GM12873 (cell line): ENCODE results near the gene FAM149B1.

ENCODE experiments used
- TF ChIP-seq, protein P1 (sequence below): IDR thresholded peaks from 2 replicates; pipeline ENCODE4 v1.5.1; 2012; ENCODE audit warnings: low read depth, mild to moderate bottlenecking, moderate library complexity, low read length, control low read depth; ENCODE audit not compliant: insufficient read depth; ENCODE audit errors: missing control alignments

Gene FAM149B1

DNA sequence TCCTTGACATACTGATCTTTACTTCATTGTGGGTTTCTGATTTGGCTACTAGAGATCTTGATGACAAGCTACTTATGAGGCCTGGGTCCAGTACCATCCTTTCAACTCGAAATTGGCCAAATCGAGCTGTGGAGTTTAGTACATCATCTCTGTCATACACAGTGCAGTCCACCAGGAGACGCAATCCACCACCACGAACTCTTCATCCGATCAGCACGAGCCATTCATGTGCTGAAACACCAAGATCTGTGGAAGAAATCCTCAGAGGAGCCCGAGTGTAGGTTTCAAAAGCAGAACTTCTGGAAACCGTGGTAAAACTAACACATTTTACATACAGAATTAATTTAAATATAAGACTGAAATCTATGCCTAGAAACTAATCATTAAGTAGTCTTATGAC lies 65.0 kb downstream of the FAM149B1 start:
- TF ChIP-seq, protein P1, sequence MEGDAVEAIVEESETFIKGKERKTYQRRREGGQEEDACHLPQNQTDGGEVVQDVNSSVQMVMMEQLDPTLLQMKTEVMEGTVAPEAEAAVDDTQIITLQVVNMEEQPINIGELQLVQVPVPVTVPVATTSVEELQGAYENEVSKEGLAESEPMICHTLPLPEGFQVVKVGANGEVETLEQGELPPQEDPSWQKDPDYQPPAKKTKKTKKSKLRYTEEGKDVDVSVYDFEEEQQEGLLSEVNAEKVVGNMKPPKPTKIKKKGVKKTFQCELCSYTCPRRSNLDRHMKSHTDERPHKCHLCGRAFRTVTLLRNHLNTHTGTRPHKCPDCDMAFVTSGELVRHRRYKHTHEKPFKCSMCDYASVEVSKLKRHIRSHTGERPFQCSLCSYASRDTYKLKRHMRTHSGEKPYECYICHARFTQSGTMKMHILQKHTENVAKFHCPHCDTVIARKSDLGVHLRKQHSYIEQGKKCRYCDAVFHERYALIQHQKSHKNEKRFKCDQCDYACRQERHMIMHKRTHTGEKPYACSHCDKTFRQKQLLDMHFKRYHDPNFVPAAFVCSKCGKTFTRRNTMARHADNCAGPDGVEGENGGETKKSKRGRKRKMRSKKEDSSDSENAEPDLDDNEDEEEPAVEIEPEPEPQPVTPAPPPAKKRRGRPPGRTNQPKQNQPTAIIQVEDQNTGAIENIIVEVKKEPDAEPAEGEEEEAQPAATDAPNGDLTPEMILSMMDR: peak; percentile 24

GRCh38 chr10:73233883-73234282 lies 66.0 kb downstream of the FAM149B1 start:
- TF ChIP-seq, protein P1: no peak

- TF ChIP-seq, protein P1: no peak
Observed at GRCh38 chr10:73234695-73235094, 66.8 kb downstream of the FAM149B1 start.

GRCh38 chr10:73238990-73239566 lies 71.2 kb downstream of the FAM149B1 start:
- TF ChIP-seq, protein P1: no peak

DNA sequence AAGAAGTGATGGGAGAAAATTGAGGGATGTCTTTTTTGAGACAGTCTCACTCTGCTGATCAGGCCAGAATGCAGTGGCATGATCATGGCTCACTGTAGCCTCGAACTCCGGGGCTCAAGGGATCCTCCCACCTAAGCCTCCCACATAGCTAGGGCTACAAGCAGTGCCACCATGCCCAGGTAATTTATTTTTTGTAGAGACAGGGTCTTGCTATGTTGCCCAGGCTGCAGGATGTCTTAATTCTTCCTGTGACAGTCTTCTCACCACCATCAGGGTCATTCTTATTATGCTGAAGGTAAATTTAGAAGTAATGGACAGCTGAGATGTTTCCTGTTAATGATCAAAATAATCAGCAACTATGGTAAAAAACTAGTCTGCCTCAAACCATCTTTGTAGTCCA lies 72.0 kb downstream of the FAM149B1 start:
- TF ChIP-seq, protein P1: no peak

DNA sequence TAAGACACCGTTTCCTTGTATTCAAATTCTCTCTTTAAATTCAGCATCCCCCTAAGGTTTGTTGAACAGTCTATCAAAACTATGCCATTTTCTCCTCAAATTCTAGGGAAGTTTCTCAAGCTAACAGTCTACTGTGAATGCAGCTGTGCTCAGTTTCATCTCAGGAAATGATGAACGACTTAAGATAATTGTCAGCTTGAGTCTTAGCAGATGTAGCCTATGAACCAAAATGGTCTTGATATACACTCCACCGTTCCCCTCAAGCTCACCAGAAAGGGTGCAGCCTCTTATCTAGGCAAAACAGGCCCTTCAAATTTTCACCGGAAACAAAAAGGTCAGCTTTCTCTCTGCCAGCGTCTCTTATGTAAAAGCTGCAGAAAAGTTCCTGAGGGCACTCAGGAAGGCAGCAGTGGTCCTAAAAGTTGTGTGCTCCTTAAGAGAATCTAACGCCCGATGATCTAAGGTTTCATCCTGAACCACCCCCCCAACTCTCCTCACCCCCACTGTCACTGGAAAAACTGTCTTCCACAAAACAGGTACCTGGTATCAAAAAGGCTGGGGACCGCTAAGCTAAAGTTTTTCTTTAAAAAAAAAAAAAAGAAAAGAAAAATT lies 77.1 kb downstream of the FAM149B1 start:
- TF ChIP-seq, protein P1: no peak

DNA sequence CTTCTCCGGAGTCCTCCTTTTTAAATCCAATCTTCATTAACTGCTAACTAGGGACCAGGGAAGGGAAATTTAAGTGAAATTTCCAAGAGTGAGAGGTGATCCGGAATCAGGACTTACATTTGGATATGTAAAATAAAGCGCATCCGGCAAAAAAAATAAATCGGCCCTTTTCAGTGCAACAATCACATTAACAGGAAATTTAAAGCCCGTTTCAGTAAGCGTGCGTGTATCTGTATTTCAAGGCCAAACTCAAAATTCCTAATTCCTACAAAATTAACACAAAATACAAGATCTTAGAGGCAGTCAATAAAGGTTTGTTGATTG lies 78.4 kb downstream of the FAM149B1 start:
- TF ChIP-seq, protein P1: no peak
